MM.1S (cell line): Measurements from ENCODE around the gene STAT5A.

Experiments
- DNase-seq: peaks from one replicate; pipeline ENCODE4 v3.0.0-alpha.2; 2015
- H2AFZ ChIP-seq: fragments of 300-600 bp; sonication (generic); 2 replicates; pipeline ENCODE4 v1.6.0; 2016; ENCODE audit warnings: antibody characterized with exemption, low read length
- H3F3A ChIP-seq: fragments of 300-600 bp; sonication (generic); 2 replicates; pipeline ENCODE4 v1.6.1; 2016; ENCODE audit warnings: mild to moderate bottlenecking, antibody characterized with exemption, low read length, moderate library complexity, mixed read lengths; ENCODE audit not compliant: insufficient read depth
- H3K27ac ChIP-seq: fragments of 300-600 bp; sonication (generic); 2 replicates; pipeline ENCODE4 v1.5.1; 2016; ENCODE audit warnings: mild to moderate bottlenecking, low read length
- H3K27me3 ChIP-seq: fragments of 300-600 bp; sonication (generic); replicated peaks from 2 replicates; pipeline ENCODE4 v1.6.0; 2016; ENCODE audit warnings: low read length; ENCODE audit not compliant: insufficient read depth
- H3K36me3 ChIP-seq: fragments of 300-600 bp; sonication (generic); replicated peaks from 2 replicates; pipeline ENCODE4 v1.6.1; 2016; ENCODE audit warnings: mild to moderate bottlenecking, low read length, mixed read lengths; ENCODE audit not compliant: insufficient read depth
- H3K4me1 ChIP-seq: fragments of 300-600 bp; sonication (generic); 2 replicates; pipeline ENCODE4 v1.6.1; 2016; ENCODE audit warnings: low read length, mixed read lengths
- H3K4me2 ChIP-seq: fragments of 300-600 bp; sonication (generic); 2 replicates; pipeline ENCODE4 v1.6.0; 2016; ENCODE audit warnings: low read depth, low read length
- H3K4me3 ChIP-seq: fragments of 300-600 bp; sonication (generic); 2 replicates; pipeline ENCODE4 v1.5.1; 2016; ENCODE audit warnings: low read length, mixed read lengths
- H3K79me2 ChIP-seq: fragments of 300-600 bp; sonication (generic); 2 replicates; pipeline ENCODE4 v1.6.1; 2016; ENCODE audit warnings: mixed run types, low read length, mixed read lengths
- H3K9ac ChIP-seq: fragments of 300-600 bp; sonication (generic); 2 replicates; pipeline ENCODE4 v1.6.1; 2016; ENCODE audit warnings: low read length, mixed read lengths
- H3K9me2 ChIP-seq: fragments of 300-600 bp; sonication (generic); replicated peaks from 2 replicates; pipeline ENCODE4 v1.6.1; 2016; ENCODE audit warnings: mild to moderate bottlenecking, low read length, mixed read lengths; ENCODE audit not compliant: insufficient read depth
- H3K9me3 ChIP-seq: fragments of 300-600 bp; sonication (generic); replicated peaks from 2 replicates; pipeline ENCODE4 v1.6.1; 2016; ENCODE audit warnings: mild to moderate bottlenecking, low read length, mixed read lengths; ENCODE audit not compliant: insufficient read depth
- H4K20me1 ChIP-seq: fragments of 300-600 bp; sonication (generic); 2 replicates; pipeline ENCODE4 v1.6.1; 2016; ENCODE audit warnings: mild to moderate bottlenecking, low read length, moderate library complexity, mixed read lengths; ENCODE audit not compliant: insufficient read depth
- CTCF ChIP-seq: fragments of 300-600 bp; sonication (generic); IDR thresholded peaks from 2 replicates; pipeline ENCODE4 v1.5.1; 2016; ENCODE audit warnings: antibody characterized with exemption, low read length, mixed read lengths
- EZH2 ChIP-seq: fragments of 300-600 bp; sonication (generic); optimal IDR thresholded peaks from 2 replicates; pipeline ENCODE3; 2017; ENCODE audit warnings: low read depth, mild to moderate bottlenecking, antibody characterized with exemption, low read length, mixed read lengths
- EZH2phosphoT487 ChIP-seq: fragments of 300-600 bp; sonication (generic); IDR thresholded peaks from 2 replicates; pipeline ENCODE4 v1.6.1; 2018; ENCODE audit warnings: antibody characterized with exemption, low read length

STAT5A gene

DNA sequence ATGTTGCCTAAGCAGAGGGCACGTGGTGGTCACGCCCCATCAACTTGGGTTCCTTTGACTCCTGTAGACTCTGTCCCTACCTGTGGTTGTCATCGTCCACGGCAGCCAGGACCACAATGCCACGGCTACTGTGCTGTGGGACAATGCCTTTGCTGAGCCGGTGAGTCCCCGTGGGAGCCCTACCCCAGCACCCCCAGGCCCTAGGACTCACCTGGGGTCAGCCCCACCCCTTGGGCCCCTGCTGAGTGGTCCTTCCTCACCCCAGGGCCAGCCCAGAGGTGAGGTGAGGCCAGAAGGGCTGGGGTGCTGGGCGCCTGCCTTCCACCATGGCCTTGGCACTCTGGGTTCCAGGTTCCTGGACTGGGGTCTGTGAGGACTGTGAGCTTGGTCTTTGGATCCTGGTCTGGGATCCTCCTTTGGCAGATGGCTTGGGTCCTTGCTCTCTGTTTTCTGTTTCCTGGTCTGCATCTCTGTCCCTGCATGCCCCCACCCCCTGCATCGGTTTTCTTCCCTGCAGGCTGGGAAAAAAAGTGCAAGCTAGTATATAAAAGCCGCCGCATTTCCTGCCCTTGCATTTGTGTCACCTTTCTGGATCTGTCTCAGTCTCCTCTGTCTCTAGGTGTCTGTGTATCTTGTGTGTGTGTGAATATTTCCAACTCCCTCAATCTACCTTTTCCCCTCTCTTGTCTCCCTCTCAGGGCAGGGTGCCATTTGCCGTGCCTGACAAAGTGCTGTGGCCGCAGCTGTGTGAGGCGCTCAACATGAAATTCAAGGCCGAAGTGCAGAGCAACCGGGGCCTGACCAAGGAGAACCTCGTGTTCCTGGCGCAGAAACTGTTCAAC, 17.5 kb downstream of the STAT5A start:
- Histone ChIP-seq H3K4me2 (no peak overlapping the region), H3K9ac (no peak overlapping the region), H3K4me1 (no peaks in the 10 kb centered on the region), H3K27me3 (no peaks in the 10 kb centered on the region), H3K9me2 (no peaks in the 10 kb centered on the region), H3K9me3 (no peaks in the 10 kb centered on the region), H3K27ac (no peak overlapping the region), H3K4me3 (no peak overlapping the region), H3K36me3 (no peaks in the 10 kb centered on the region), H4K20me1 (no peaks in the 10 kb centered on the region), H3F3A (no peaks in the 10 kb centered on the region), H3K79me2 (no peaks in the 10 kb centered on the region), H2AFZ (no peak overlapping the region)
- DNase-seq, result no peak
- no peak for TF ChIP-seq EZH2
- no peak for TF ChIP-seq EZH2phosphoT487
- no peak for TF ChIP-seq CTCF

GRCh38 chr17:42306385-42306667, 18.0 kb downstream of the STAT5A start:
- H3F3A ChIP-seq, result no peaks in the 10 kb centered on the region
- no peaks in the 10 kb centered on the region for H3K4me1 ChIP-seq
- no peak overlapping the region for H3K9ac ChIP-seq
- no peak overlapping the region for H2AFZ ChIP-seq
- no peak overlapping the region for H3K4me2 ChIP-seq
- H3K4me3 ChIP-seq, result no peak overlapping the region
- H4K20me1 ChIP-seq, result no peaks in the 10 kb centered on the region
- no peaks in the 10 kb centered on the region for H3K36me3 ChIP-seq
- no peaks in the 10 kb centered on the region for H3K27me3 ChIP-seq
- DNase-seq, result no peak
- no peak overlapping the region for H3K27ac ChIP-seq
- H3K9me2 ChIP-seq, result no peaks in the 10 kb centered on the region
- TF ChIP-seq EZH2phosphoT487 (no peak), CTCF (no peak), EZH2 (no peak)
- no peaks in the 10 kb centered on the region for H3K9me3 ChIP-seq
- no peaks in the 10 kb centered on the region for H3K79me2 ChIP-seq

DNA sequence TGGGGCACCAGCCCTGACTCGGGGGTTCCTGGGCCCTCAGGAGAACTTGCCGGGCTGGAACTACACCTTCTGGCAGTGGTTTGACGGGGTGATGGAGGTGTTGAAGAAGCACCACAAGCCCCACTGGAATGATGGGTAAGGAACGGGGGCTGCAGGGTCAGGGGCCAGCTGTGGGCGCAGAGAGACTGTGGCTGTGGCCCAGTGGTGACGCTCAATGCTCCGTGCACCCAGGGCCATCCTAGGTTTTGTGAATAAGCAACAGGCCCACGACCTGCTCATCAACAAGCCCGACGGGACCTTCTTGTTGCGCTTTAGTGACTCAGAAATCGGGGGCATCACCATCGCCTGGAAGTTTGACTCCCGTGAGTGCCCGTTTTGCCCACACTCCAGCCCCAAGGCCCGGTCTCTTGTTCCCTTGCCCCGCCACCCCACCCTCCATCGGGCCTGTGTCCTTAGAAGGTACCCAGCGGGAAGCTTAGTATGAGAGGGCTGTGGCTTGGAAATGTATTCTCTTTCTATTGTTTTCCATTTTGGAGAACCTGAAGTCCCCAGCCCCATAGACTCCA, 19.1 kb downstream of the STAT5A start:
- DNase-seq, result no peak
- Histone ChIP-seq H3K4me1 (no peaks in the 10 kb centered on the region), H3K27ac (no peak overlapping the region), H3K9me2 (no peaks in the 10 kb centered on the region), H3F3A (no peaks in the 10 kb centered on the region), H3K79me2 (no peaks in the 10 kb centered on the region), H3K9ac (no peak overlapping the region), H4K20me1 (no peaks in the 10 kb centered on the region), H3K27me3 (no peaks in the 10 kb centered on the region), H2AFZ (no peak overlapping the region), H3K4me3 (no peak overlapping the region), H3K4me2 (no peak overlapping the region), H3K36me3 (no peaks in the 10 kb centered on the region), H3K9me3 (no peaks in the 10 kb centered on the region)
- no peak for TF ChIP-seq CTCF
- TF ChIP-seq EZH2phosphoT487, result no peak
- TF ChIP-seq EZH2, result no peak
